Activated T-helper 1 cell treated with Interleukin-2 at 50 U/mL for 16 hours (primary cell): ENCODE results near the gene IFIH1.

Experiments
- DNase-seq: peaks from one replicate; pipeline ENCODE4 v3.0.0-alpha.2; 2020; ENCODE audit warnings: low read depth

IFIH1 gene

GRCh38 chr2:162308747-162309503 is 9.6 kb downstream of the IFIH1 start:
- DNase-seq = no peak

DNA sequence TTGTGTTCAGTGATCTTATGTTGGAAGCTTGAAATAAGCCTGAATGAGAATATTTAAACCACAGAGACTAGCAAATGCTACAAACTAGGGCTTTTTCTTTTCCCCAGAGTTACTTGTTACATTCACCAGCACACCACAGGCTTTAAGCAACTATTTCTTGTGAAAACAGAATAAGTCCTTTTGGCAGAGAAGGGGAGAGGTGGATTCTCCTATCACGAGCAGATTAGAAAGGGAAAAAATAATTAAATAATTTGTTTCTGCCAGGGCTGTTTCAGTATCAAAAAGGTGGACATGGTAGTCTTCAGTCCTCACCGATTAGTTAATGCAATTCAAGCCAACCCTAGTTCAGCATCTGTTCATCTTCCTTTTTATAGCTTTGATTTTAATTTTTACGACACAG is 12.6 kb downstream of the IFIH1 start:
- no peak for DNase-seq

GRCh38 chr2:162301877-162302276 is 16.6 kb downstream of the IFIH1 start:
- no peak for DNase-seq

DNA sequence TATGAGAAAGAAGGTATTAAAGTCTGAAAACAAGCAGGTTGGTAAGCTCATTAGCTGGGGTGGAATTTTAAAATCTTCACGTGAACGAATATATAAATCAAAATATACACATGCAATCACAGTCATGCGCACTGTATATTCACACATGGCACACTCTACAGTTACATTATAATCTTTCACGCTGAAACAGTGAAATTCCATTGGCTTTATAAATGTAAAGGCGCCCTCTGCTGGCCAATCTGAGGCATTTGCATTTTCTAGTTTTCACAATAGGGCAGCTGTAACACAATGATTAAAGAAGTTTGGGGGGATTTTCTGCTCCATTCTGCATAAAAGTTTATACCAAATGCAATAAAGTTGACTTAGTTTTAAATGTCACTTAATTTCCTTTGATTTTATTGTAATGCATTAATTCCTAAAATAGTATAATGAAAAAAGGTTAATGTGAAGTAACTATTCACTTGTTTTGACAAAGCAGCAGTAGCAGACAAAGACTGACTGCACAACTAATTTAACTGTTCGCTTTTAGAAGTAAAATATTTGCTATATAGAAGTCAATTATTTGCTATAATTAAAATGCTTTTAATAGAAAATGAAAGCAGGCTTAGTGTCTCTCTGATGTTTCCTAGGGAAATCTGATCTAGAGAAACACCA is 17.2 kb downstream of the IFIH1 start:
- DNase-seq = peak; percentile 25

DNA sequence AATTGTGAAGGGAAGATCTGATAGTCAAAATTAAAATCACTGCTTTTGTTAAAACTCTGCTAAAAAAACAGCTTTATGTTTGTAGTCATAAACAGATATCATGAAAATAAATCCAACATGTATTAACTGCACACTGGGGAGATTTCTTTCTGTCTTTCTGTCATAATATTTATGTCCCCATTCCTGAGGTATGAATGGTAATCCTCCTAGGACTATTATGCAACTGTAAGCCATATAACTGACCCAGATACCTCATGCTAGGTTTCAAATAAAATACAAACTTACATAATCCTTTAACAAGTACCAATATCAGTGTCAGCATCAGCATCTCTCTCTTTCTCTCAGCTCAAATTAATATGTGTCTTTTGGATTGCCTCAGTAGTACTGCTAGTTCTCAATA is 18.2 kb downstream of the IFIH1 start:
- no peak for DNase-seq

DNA sequence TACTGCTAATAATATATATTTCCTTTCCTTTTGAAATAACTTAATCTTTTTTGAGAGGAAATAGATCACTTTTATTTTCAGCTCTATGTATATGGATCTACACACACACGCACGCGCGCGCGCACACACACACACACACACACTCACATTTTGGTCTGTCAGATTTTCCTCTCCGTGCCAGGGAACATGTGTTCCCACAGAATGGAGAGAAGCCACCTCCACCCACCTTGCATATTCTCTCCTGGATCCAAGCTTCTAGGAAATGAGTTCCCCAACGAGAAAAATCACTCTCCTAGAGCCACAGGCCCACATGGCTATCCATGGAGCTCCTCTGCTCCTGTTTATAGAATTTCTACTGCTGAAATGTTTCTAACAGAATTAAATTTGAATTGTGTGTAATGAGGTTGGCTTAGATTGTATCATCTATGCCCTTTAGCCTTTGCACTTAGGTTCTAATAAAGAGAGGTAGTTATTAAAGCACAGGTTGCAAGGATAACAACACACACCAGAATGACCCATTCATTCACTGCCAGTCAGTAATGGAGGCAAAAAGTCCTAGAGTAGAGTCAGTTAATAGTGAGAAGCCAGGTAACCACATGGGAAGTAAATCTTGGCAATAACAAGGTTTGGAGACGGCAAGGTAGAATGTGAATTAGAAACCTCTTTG is 19.7 kb downstream of the IFIH1 start:
- no peak for DNase-seq

DNA sequence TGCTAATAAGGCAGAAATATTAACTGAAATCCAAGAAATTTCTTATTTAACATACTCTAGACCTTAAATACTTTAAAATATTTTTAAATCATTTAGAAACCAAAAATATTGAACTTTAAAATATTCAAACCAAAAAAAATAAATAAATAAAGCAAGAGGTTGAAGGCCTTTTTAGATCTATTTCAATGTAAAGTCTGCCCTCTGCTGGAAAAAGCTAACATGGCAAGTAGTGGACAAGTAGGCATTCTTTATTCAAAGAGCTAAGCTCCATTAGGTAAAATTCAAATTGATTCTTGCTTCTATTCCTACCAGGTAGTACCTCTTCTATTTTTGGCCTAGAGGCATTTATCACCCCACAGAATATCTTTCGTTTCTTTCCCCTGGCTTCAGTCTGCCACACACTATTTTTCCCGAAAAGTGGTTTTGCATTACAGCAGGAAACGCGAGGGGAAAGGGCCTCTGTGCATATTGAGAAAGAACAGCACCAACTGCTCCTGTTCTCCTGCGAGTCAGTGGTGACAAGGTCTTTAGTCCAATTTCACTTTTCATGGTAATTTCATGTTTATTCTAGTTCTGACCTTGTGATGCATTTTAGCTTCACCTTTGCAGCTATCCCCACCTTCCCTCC is 20.4 kb downstream of the IFIH1 start:
- no peak for DNase-seq

DNA sequence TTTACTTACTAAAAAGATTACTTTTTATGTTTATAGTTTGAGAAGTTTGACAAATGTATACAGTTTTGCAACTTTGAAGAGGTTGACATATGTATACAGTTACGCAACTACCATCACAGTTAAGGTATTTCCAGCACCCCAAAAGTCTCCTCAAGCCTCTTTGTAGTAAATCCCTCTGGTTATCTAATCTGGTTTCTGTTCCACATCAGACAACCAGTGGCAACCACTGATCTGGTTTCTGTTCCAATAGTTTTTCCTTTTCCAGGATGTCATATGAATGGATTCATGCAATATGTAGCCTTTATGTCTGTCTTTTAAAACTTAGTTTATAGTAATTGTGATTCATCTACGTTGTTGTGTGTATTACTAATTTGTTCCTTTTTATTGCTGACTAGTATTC is 23.5 kb downstream of the IFIH1 start:
- DNase-seq = no peak

- DNase-seq = no peak
Observed at GRCh38 chr2:162293122-162293786, 25.2 kb downstream of the IFIH1 start.

GRCh38 chr2:162291748-162292147 is 26.7 kb downstream of the IFIH1 start:
- no peak for DNase-seq

- no peak for DNase-seq
Observed at GRCh38 chr2:162282765-162283425, 35.6 kb downstream of the IFIH1 start.

DNA sequence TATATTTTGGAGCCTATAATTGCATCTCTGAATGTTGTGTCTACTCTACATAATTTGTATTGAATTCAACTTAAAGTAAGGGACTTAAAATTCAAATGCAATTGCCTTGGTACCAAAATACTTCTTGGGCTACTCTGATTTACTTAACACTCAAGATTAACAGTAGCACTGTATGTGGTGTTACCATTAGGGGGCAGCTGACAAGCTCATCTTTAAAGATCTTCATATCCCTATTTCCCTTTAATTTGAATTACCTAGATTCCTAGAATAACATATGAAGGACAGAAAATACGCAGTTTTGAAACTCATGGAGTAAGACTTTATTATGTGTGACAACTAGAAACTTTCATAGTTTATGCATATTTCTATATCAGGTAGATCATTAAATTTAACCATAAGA is 37.8 kb downstream of the IFIH1 start:
- DNase-seq = no peak

- no peak for DNase-seq
Observed at GRCh38 chr2:162277381-162277780, 41.1 kb downstream of the IFIH1 start.

- DNase-seq = no peak
Observed at GRCh38 chr2:162267996-162268395, 50.5 kb downstream of the IFIH1 start.

GRCh38 chr2:162267496-162267895 is 51.0 kb downstream of the IFIH1 start:
- DNase-seq = no peak

DNA sequence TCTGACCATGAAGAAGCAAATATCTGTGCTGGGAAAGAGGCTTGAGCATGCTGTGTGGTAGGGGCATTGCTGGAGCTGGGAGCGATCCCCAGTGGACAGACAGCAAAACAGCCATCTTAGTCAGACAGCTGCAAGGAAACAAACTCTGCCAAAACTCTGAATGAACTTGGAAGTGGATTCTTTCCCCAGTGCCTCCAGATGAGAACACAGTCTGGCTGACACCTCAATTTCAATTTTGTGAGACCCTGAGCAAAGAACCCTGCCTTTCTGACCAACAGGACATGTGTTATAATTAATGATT is 52.1 kb downstream of the IFIH1 start:
- DNase-seq = no peak

DNA sequence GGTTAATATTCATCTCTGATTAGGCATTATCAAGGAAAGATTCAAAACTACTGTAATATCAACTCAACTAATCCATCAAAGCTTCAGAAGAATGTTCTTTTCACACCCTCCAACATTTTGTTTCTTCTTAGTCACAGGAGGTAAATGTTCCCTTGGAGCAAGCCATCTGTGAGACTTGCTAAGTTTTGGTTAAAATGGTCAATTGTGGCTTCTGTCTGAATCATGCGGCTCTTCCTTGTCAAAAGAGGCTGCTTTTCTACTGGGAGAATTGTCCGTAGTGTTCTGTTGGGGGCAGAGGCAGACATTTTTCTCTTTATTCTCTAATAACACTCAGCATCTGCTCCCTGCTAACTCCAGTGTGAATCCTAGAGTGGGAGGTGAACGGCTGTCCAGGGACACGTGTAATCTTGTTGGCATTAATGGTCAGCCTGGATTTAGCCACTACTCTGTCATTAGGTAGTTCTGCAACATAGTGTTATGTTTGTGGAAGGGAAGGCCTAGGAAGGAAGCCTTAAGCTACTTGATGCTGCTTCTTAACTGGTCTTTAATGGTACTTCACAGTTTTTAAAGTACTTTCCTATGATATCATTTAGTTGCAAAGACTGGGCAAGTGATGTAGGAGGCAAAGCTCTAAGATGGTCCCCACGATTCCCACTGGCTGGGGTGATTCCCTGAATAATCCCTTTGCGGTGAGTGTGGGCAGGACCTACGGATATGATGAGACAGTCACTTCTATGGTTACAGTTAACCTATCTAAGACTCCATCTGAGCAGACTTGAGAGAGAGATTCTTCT is 52.6 kb downstream of the IFIH1 start:
- no peak for DNase-seq

- no peak for DNase-seq
Observed at GRCh38 chr2:162261032-162261945, 57.2 kb downstream of the IFIH1 start.

DNA sequence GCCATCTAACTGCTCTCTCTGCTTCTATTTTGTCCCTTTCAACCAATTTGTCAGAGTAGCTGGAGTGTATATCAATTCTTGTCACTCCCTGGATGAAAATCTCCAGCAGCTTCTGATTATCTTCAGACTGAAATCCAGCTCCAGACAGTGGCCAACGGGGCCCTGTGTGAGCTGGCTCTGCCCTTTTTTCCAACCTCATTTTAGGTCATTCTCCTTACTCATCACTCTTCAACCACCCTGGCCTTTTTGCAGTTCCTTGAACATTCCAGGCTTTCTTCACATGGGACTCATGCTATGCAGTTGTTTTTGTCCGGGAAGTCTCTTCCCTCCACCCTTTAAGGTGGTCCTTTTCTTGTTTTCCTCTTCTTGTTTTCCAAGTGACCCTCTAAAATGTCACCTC is 59.8 kb downstream of the IFIH1 start:
- DNase-seq = no peak

DNA sequence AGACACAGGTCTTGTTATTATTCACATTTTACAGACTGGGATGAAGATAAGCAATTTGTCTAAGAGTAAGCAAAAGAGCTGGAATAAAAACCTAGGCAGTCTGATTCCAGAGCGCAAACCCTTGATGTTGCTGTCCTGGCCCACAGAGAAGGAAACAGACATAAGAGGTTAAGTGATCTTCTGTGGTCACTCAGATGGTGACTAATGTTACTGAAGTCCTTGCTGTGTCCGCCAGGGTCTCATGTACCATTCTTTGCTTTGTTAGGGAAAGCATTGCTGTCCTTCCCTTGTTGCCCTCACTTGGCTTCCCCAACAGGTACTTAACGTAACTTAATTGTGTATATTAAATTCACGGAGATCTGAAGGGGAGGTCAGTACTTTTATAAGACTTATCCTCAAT is 60.3 kb downstream of the IFIH1 start:
- DNase-seq = no peak
